DOHH2 (cell line): ENCODE data around the gene POU2F3.
A peak's percentile ranks its signal among the peaks of the same experiment; 100 is the strongest.

Experiments used
- H3F3A ChIP-seq: fragments of 200-600 bp; sonication (generic), shearing (Covaris generic); 2 replicates; pipeline ENCODE4 v1.6.0; 2016; ENCODE audit warnings: antibody characterized with exemption, mild to moderate bottlenecking; ENCODE audit not compliant: control insufficient read depth, insufficient read depth
- H3K27ac ChIP-seq: fragments of 200-600 bp; sonication (generic); 2 replicates; pipeline ENCODE4 v1.5.1; 2014; ENCODE audit warnings: low read depth, mild to moderate bottlenecking, low read length, moderate library complexity
- H3K27me3 ChIP-seq: fragments of 200-600 bp; sonication (generic); 2 replicates; pipeline ENCODE4 v1.6.1; 2014; ENCODE audit warnings: mild to moderate bottlenecking, low read length, mixed read lengths; ENCODE audit not compliant: control insufficient read depth
- H3K36me3 ChIP-seq: fragments of 200-600 bp; sonication (generic); 2 replicates; pipeline ENCODE4 v1.6.1; 2014; ENCODE audit warnings: mild to moderate bottlenecking, low read length, moderate library complexity, mixed read lengths; ENCODE audit not compliant: control insufficient read depth
- H3K4me1 ChIP-seq: fragments of 200-600 bp; sonication (generic); 2 replicates; pipeline ENCODE4 v1.6.1; 2014; ENCODE audit warnings: mild to moderate bottlenecking, low read length, mixed read lengths; ENCODE audit not compliant: control insufficient read depth
- H3K4me2 ChIP-seq: fragments of 200-600 bp; sonication (generic); 2 replicates; pipeline ENCODE4 v1.6.0; 2014; ENCODE audit warnings: mild to moderate bottlenecking, low read length, moderate library complexity
- H3K4me3 ChIP-seq: fragments of 200-600 bp; sonication (generic); 2 replicates; pipeline ENCODE4 v1.5.1; 2014; ENCODE audit warnings: mild to moderate bottlenecking, low read length, mixed read lengths
- H3K79me2 ChIP-seq: fragments of 200-600 bp; sonication (generic); 2 replicates; pipeline ENCODE4 v1.6.1; 2014; ENCODE audit warnings: mild to moderate bottlenecking, low read length, mixed read lengths; ENCODE audit not compliant: control insufficient read depth
- H3K9me2 ChIP-seq: fragments of 200-600 bp; sonication (generic); replicated peaks from 2 replicates; pipeline ENCODE4 v1.6.1; 2014; ENCODE audit warnings: mild to moderate bottlenecking, low read length, mixed read lengths; ENCODE audit not compliant: control insufficient read depth
- H3K9me3 ChIP-seq: fragments of 200-600 bp; sonication (generic); 2 replicates; pipeline ENCODE4 v1.6.1; 2014; ENCODE audit warnings: antibody characterized with exemption, low read length, mixed read lengths; ENCODE audit not compliant: control insufficient read depth, insufficient read depth
- H4K20me1 ChIP-seq: fragments of 200-600 bp; sonication (generic); 2 replicates; pipeline ENCODE4 v1.6.0; 2014; ENCODE audit warnings: low read depth, mild to moderate bottlenecking, antibody characterized with exemption, low read length, moderate library complexity; ENCODE audit not compliant: control insufficient read depth, insufficient read depth
- CTCF ChIP-seq: fragments of 200-600 bp; sonication (generic); IDR thresholded peaks from one replicate; pipeline ENCODE4 v1.5.1; 2014; ENCODE audit warnings: antibody characterized with exemption, mild to moderate bottlenecking, low read depth, low read length; ENCODE audit not compliant: poor library complexity, severe bottlenecking
- EZH2phosphoT487 ChIP-seq: fragments of 200-600 bp; sonication (generic); IDR thresholded peaks from 2 replicates; pipeline ENCODE4 v1.6.1; 2017; ENCODE audit warnings: borderline replicate concordance, mild to moderate bottlenecking, antibody characterized with exemption, low read length, moderate library complexity, mixed read lengths

The POU2F3 gene

GRCh38 chr11:120334332-120334731 is 94.4 kb downstream of the POU2F3 start:
- peaks cover 9% of the 10 kb centered on the region for H3F3A ChIP-seq

GRCh38 chr11:120334894-120335462 is 95.0 kb downstream of the POU2F3 start:
- H3K27ac ChIP-seq, result no peak overlapping the region
- H3K36me3 ChIP-seq, result no peaks in the 10 kb centered on the region
- no peak for TF ChIP-seq EZH2phosphoT487
- peak; percentile 61 for TF ChIP-seq CTCF
- H3K4me3 ChIP-seq, result peak overlapping the region; percentile 75
- H3K4me2 ChIP-seq, result peak overlapping the region; percentile 69
- H3F3A ChIP-seq, result peaks cover 9% of the 10 kb centered on the region
- H3K9me3 ChIP-seq, result no peaks in the 10 kb centered on the region
- H3K27me3 ChIP-seq, result peaks cover 27% of the 10 kb centered on the region
- peaks cover 29% of the 10 kb centered on the region for H3K79me2 ChIP-seq
- peaks cover 17% of the 10 kb centered on the region for H4K20me1 ChIP-seq
- H3K4me1 ChIP-seq, result peaks cover 27% of the 10 kb centered on the region
- H3K9me2 ChIP-seq, result no peaks in the 10 kb centered on the region

More at GRCh38 chr11:120334332-120334731, 94.4 kb downstream of the POU2F3 start:
- Histone ChIP-seq H3K9me3 (no peaks in the 10 kb centered on the region), H3K79me2 (peaks cover 23% of the 10 kb centered on the region), H3K4me2 (no peak overlapping the region), H3K27ac (no peak overlapping the region), H3K4me3 (no peak overlapping the region), H4K20me1 (peaks cover 14% of the 10 kb centered on the region), H3K36me3 (no peaks in the 10 kb centered on the region), H3K27me3 (peaks cover 21% of the 10 kb centered on the region), H3K4me1 (peaks cover 27% of the 10 kb centered on the region), H3K9me2 (no peaks in the 10 kb centered on the region)
- no peak for TF ChIP-seq CTCF
- TF ChIP-seq EZH2phosphoT487, result no peak

GRCh38 chr11:120335556-120335907 is 95.6 kb downstream of the POU2F3 start:
- Histone ChIP-seq H3K4me2 (peak overlapping the region; percentile 69), H3K27me3 (peaks cover 33% of the 10 kb centered on the region), H4K20me1 (peaks cover 19% of the 10 kb centered on the region), H3F3A (peaks cover 9% of the 10 kb centered on the region), H3K79me2 (peaks cover 33% of the 10 kb centered on the region), H3K4me3 (peak overlapping the region; percentile 75), H3K27ac (no peak overlapping the region), H3K4me1 (peaks cover 27% of the 10 kb centered on the region), H3K9me2 (no peaks in the 10 kb centered on the region), H3K9me3 (no peaks in the 10 kb centered on the region), H3K36me3 (no peaks in the 10 kb centered on the region)
- TF ChIP-seq EZH2phosphoT487, result no peak
- no peak for TF ChIP-seq CTCF
